Tibial artery (tissue), 4 donors: ENCODE results near the gene CPSF2.

Source experiments
- DNase-seq, 2 donors: peaks; one replicate each; pipeline ENCODE4 v3.0.0-alpha.2; 2019
- H3K27ac ChIP-seq, 2 donors: fragments of 200-600 bp; sonication (generic) in 1 of 2; 1 replicate in 1 of 2; 2 replicates in 1 of 2; pipeline ENCODE4 v1.5.1; 2018 to 2019; ENCODE audit warnings: mild to moderate bottlenecking in 1 of 2
- H3K27me3 ChIP-seq, 2 donors: fragments of 200-600 bp; sonication (generic) in 1 of 2; one replicate each; pipeline versions ENCODE4 v1.5.1 to v1.6.0; 2016 to 2019
- H3K36me3 ChIP-seq, 3 donors: fragments of 200-600 bp; sonication (generic) in 2 of 3; one replicate each; pipeline ENCODE4 v1.5.1; 2016 to 2019; ENCODE audit warnings: mild to moderate bottlenecking in 2 of 3
- H3K4me1 ChIP-seq, 4 donors: fragments of 200-600 bp; sonication (generic) in 2 of 4; 1 replicate in 3 of 4; 2 replicates in 1 of 4; pipeline ENCODE4 v1.5.1; 2016 to 2019
- H3K4me3 ChIP-seq, 2 donors: fragments of 200-600 bp; sonication (generic) in 1 of 2; 1 replicate in 1 of 2; 2 replicates in 1 of 2; pipeline ENCODE4 v1.5.1; 2018 to 2019; ENCODE audit warnings: mild to moderate bottlenecking in 2 of 2
- H3K9me3 ChIP-seq, 3 donors: fragments of 200-600 bp; sonication (generic) in 1 of 3; one replicate each; pipeline ENCODE4 v1.5.1; 2016 to 2019
- CTCF ChIP-seq, 2 experiments: fragments of 200-600 bp in 1 of 2; fragments of 450-650 bp in 1 of 2; IDR thresholded peaks; one replicate each; pipeline ENCODE4 v1.5.1; 2017 to 2019; ENCODE audit warnings: antibody characterized with exemption in 2 of 2, mild to moderate bottlenecking in 1 of 2, moderate library complexity in 1 of 2
- intact Hi-C: fragments of 100-400 bp; cut with DNase I; formaldehyde crosslinking; loops from one replicate; pipeline ENCODE4 v1.15.0; 2023; ENCODE audit warnings: low total_unique reads

Gene CPSF2

GRCh38 chr14:92108345-92109254 lies 13.2 kb upstream of the CPSF2 start:
- H3K27me3 ChIP-seq, result no peaks in the 10 kb centered on the region
- no peaks in the 10 kb centered on the region for H3K9me3 ChIP-seq
- intact Hi-C loops, result loop anchor here (10.0 kb wide), 1 partner anchor 64 kb away; the partner anchor contains the start of gene TRIP11
- no peak overlapping the region for H3K27ac ChIP-seq
- H3K4me3 ChIP-seq, result no peak overlapping the region
- H3K4me1 ChIP-seq, result peaks cover 0 to 32% (median 18%) of the 10 kb centered on the region in 4 donors
- H3K36me3 ChIP-seq, result no peaks in the 10 kb centered on the region
- TF ChIP-seq CTCF (IDR thresholded peaks at IDR 0.05), result no peak
- no peak for DNase-seq

DNA sequence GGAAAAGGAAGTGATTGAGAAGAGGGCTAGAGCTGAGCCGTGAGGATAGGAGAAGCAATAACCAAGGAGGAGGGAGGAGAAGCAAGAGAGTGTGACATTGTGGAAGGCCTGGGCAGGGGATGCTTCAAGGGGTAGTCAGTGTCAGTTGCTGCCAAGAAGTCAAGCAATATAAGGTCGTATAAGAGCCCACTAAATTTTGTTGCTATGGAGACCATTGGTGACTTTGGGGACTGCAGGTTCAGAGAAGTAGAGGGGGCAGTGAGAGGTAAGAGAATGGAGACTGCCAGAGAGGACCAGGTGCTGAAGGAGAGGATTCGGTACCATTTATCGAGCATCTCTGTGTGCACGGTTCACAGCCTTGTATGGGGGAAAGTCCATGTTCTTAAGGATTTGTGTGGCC lies 12.3 kb upstream of the CPSF2 start:
- H3K4me3 ChIP-seq, result no peak overlapping the region
- H3K9me3 ChIP-seq, result no peaks in the 10 kb centered on the region
- no peak for TF ChIP-seq CTCF (IDR thresholded peaks at IDR 0.05)
- peaks cover 0 to 27% (median 10%) of the 10 kb centered on the region in 4 donors for H3K4me1 ChIP-seq
- H3K27me3 ChIP-seq, result no peaks in the 10 kb centered on the region
- H3K27ac ChIP-seq, result no peak overlapping the region
- intact Hi-C loops, result loop anchor here (10.0 kb wide), 1 partner anchor 65 kb away; the partner anchor contains the start of gene TRIP11
- no peak for DNase-seq
- H3K36me3 ChIP-seq, result peaks cover 0 to 2% (median 0%) of the 10 kb centered on the region in 3 donors

DNA sequence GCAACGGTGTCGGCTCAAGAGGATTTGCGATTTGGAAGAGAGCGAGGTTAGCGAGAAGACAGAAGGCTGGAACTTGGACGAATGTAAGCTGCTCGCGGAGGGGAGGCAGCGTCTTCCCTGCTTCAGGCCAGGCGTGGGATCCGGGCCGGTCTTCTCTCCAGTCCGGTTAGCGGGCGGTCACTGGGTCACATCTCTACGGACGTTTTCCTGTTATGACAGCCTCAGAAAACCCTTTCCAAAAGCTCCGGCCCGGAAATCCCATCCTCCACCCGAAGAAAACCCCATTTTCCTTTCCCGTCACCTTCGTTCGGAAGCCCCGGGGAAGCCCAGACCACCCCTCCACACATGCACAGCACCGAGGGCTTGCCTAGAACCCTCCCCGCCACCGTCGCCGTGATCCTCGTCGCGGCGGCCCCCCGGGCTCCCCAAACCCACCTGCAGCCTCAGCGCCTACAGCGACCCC lies 531 bp upstream of the CPSF2 start:
- peak overlapping the region; percentile 84 to 99 for H3K4me3 ChIP-seq
- H3K27ac ChIP-seq, result peak overlapping the region; percentile 91 to 92
- H3K36me3 ChIP-seq, result peaks cover 3 to 21% (median 9%) of the 10 kb centered on the region in 3 donors
- H3K27me3 ChIP-seq, result no peaks in the 10 kb centered on the region
- no peak for TF ChIP-seq CTCF (IDR thresholded peaks at IDR 0.05)
- no peaks in the 10 kb centered on the region for H3K9me3 ChIP-seq
- DNase-seq, result peak in 1 of 2 donors; percentile 40
- H3K4me1 ChIP-seq, result peaks cover 3 to 47% (median 30%) of the 10 kb centered on the region in 4 donors
- intact Hi-C loops, result loop anchor here (5.0 to 10.0 kb wide), 2 partner anchors 334 to 481 kb away; no protein-coding TSS in a partner anchor

DNA sequence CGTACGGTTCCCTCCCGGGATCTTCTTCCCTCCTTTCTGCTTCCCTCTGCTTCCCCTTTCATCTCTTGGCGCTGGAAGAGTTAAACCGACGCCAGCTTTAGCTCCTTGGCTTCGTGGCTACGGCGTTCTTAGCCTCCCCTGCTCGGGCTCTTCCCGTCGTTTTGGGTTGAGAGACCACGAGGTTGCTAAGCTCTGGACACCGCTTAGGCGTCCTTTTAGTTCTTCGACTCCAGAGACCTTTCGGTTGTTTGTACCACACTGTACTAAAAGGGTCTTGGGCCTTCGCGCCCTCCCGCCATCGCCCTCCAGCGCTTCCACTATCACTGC lies 545 bp downstream of the CPSF2 start:
- intact Hi-C loops, result loop anchor here (5.0 to 10.0 kb wide), 2 partner anchors 332 to 480 kb away; no protein-coding TSS in a partner anchor
- peak overlapping the region; percentile 84 to 99 for H3K4me3 ChIP-seq

GRCh38 chr14:92122761-92123160 lies 992 bp downstream of the CPSF2 start:
- Histone ChIP-seq H3K4me3 (peak overlapping the region; percentile 84 to 99), H3K27ac (peak overlapping the region; percentile 91 to 92), H3K36me3 (peaks cover 5 to 31% (median 10%) of the 10 kb centered on the region in 3 donors), H3K27me3 (no peaks in the 10 kb centered on the region), H3K4me1 (peaks cover 3 to 47% (median 30%) of the 10 kb centered on the region in 4 donors), H3K9me3 (no peaks in the 10 kb centered on the region)
- no peak for TF ChIP-seq CTCF (IDR thresholded peaks at IDR 0.05)
- no peak for DNase-seq
- intact Hi-C loops, result loop anchor here (5.0 to 10.0 kb wide), 2 partner anchors 332 to 480 kb away; no protein-coding TSS in a partner anchor

More for the DNA sequence above, 545 bp downstream of the CPSF2 start:
- no peaks in the 10 kb centered on the region for H3K9me3 ChIP-seq
- peaks cover 9 to 29% (median 10%) of the 10 kb centered on the region in 3 donors for H3K36me3 ChIP-seq
- H3K4me1 ChIP-seq, result peaks cover 3 to 47% (median 30%) of the 10 kb centered on the region in 4 donors
- no peaks in the 10 kb centered on the region for H3K27me3 ChIP-seq
- H3K27ac ChIP-seq, result peak overlapping the region; percentile 91 to 92
- DNase-seq, result no peak
- TF ChIP-seq CTCF (IDR thresholded peaks at IDR 0.05), result no peak
